Gastroesophageal sphincter (tissue), 4 donors: ENCODE measurements around the gene DFFB. TPM values are rescaled to one million over a fixed set of nuclear protein-coding genes. Genes with fewer than 3 reads are reported as not detected.

Source experiments
- ATAC-seq: fragments of 150-250 bp; one replicate; pipeline ENCODE4 v1.9.1; 2016; ENCODE audit warnings: mild to moderate bottlenecking, moderate library complexity
- H3K27ac ChIP-seq, 4 donors: fragments of 200-600 bp; sonication (generic) in 3 of 4; 1 replicate in 3 of 4; 2 replicates in 1 of 4; pipeline ENCODE4 v1.5.1; 2016 to 2019
- H3K27me3 ChIP-seq: fragments of 200-600 bp; sonication (generic); one replicate; pipeline ENCODE4 v1.5.1; 2019
- H3K36me3 ChIP-seq, 2 donors: fragments of 200-600 bp; sonication (generic); one replicate each; pipeline ENCODE4 v1.5.1; 2019; ENCODE audit warnings: control low read depth in 1 of 2
- H3K4me1 ChIP-seq, 3 donors: fragments of 200-600 bp; sonication (generic); 1 replicate in 2 of 3; 2 replicates in 1 of 3; pipeline ENCODE4 v1.5.1; 2016 to 2019; ENCODE audit warnings: control low read depth in 2 of 3
- H3K4me3 ChIP-seq, 2 donors: fragments of 200-600 bp; sonication (generic); one replicate each; pipeline ENCODE4 v1.5.1; 2019; ENCODE audit warnings: mild to moderate bottlenecking in 1 of 2, moderate library complexity in 1 of 2
- H3K9me3 ChIP-seq, 3 donors: fragments of 200-600 bp; sonication (generic); one replicate each; pipeline ENCODE4 v1.5.1; 2017 to 2019; ENCODE audit warnings: control low read depth in 2 of 3
- EP300 ChIP-seq: sonication (generic); formaldehyde crosslinking; IDR thresholded peaks from one replicate; pipeline ENCODE4 v1.6.1; 2017; ENCODE audit warnings: antibody characterized with exemption, mild to moderate bottlenecking
- POLR2A ChIP-seq, 2 donors: fragments of 450-650 bp; IDR thresholded peaks; one replicate each; pipeline ENCODE4 v1.6.1; 2017; ENCODE audit warnings: antibody characterized with exemption in 2 of 2, mild to moderate bottlenecking in 2 of 2, moderate library complexity in 1 of 2
- POLR2AphosphoS5 ChIP-seq: sonication (generic); formaldehyde crosslinking; IDR thresholded peaks from one replicate; pipeline ENCODE4 v1.6.1; 2017; ENCODE audit warnings: antibody characterized with exemption
- WGBS, 2 donors: methylation state at CpG; one replicate each; pipeline ENCODE4 v1.1.5; 2018; ENCODE audit warnings: low coverage in 1 of 2; 5-methylcytosine and 5-hydroxymethylcytosine counted together
- total RNA-seq, 4 donors: library from RNA; depleted of rRNA; stranded (reverse); fragments of >200 nt; gene quantifications; one replicate each; pipeline ENCODE4 v1.1.0, GENCODE V29; 2016
- TF ChIP-seq, protein P1 (sequence below), 4 experiments: fragments of 200-600 bp in 2 of 4; fragments of 450-650 bp in 2 of 4; sonication (generic) in 1 of 4; IDR thresholded peaks; one replicate each; pipeline ENCODE4 v1.5.1; 2017 to 2019; ENCODE audit warnings: antibody characterized with exemption in 4 of 4, mild to moderate bottlenecking in 2 of 4, moderate library complexity in 2 of 4

The DFFB gene
- total RNA-seq, 4 donors from 2014 or later = 1.9 to 14.6 (median 7.7) TPM

DNA sequence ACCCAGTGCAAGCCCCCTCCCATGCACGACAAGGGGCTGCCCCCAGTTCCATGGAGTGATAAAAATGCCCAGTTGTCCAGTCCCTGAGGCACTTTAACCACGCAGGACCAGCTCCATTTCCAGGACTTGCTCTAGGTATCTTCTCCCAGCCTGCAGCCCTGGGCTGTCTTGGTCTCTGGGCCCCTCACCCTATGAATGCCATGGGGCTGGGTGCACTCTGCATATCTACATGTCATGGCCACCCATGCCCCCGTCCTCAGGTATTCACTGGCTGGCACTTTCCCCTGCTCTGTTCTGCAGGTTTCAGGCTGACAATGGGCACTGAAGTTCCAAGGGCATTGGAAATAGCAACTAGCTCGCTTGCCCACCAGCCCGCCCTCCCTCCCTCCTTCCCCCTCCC lies 62.4 kb downstream of the DFFB start:
- WGBS, 2 donors = 71% methylated on average over 3 of the region's 5 CpGs; no CpG with 5 or more reads in 1 of the 2 donors
- Histone ChIP-seq H3K27ac (no peak overlapping the region), H3K27me3 (peaks cover 76% of the 10 kb centered on the region), H3K4me3 (no peak overlapping the region), H3K4me1 (no peaks in the 10 kb centered on the region), H3K9me3 (no peaks in the 10 kb centered on the region), H3K36me3 (no peaks in the 10 kb centered on the region)
- TF ChIP-seq POLR2A (IDR thresholded peaks at IDR 0.05) (no peak), EP300 (no peak), POLR2AphosphoS5 (no peak)
- TF ChIP-seq, protein P1, sequence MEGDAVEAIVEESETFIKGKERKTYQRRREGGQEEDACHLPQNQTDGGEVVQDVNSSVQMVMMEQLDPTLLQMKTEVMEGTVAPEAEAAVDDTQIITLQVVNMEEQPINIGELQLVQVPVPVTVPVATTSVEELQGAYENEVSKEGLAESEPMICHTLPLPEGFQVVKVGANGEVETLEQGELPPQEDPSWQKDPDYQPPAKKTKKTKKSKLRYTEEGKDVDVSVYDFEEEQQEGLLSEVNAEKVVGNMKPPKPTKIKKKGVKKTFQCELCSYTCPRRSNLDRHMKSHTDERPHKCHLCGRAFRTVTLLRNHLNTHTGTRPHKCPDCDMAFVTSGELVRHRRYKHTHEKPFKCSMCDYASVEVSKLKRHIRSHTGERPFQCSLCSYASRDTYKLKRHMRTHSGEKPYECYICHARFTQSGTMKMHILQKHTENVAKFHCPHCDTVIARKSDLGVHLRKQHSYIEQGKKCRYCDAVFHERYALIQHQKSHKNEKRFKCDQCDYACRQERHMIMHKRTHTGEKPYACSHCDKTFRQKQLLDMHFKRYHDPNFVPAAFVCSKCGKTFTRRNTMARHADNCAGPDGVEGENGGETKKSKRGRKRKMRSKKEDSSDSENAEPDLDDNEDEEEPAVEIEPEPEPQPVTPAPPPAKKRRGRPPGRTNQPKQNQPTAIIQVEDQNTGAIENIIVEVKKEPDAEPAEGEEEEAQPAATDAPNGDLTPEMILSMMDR (IDR thresholded peaks at IDR 0.05) = no peak
- no peak for ATAC-seq

DNA sequence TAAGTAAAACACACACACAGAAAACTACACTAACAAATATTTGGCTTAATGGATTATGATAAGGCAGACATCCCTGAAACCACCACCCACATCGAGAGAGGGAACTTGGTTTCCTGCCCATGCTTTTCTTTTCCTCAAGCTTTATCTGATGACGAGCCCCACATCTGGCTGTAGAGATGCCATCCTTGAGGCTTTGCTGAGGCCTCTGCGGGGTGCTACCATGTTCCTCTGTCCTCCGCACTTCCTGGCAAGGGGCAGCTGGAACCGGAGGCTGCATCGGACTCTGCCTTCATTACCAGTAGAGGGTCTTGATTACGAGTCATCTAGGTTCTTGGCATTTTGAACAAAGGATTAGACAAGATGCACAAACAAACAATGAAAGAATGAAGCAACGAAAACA lies 64.5 kb downstream of the DFFB start:
- ATAC-seq = no peak
- 48 to 84% methylated on average over 4 to 8 of the region's 8 CpGs for WGBS, 2 donors
- H3K27ac ChIP-seq = no peak overlapping the region
- no peaks in the 10 kb centered on the region for H3K36me3 ChIP-seq
- no peak for TF ChIP-seq POLR2AphosphoS5
- TF ChIP-seq EP300 = no peak
- TF ChIP-seq POLR2A (IDR thresholded peaks at IDR 0.05) = no peak
- TF ChIP-seq, protein P1 (IDR thresholded peaks at IDR 0.05) = no peak
- H3K9me3 ChIP-seq = no peaks in the 10 kb centered on the region
- H3K27me3 ChIP-seq = peaks cover 74% of the 10 kb centered on the region
- H3K4me3 ChIP-seq = no peak overlapping the region
- no peaks in the 10 kb centered on the region for H3K4me1 ChIP-seq

DNA sequence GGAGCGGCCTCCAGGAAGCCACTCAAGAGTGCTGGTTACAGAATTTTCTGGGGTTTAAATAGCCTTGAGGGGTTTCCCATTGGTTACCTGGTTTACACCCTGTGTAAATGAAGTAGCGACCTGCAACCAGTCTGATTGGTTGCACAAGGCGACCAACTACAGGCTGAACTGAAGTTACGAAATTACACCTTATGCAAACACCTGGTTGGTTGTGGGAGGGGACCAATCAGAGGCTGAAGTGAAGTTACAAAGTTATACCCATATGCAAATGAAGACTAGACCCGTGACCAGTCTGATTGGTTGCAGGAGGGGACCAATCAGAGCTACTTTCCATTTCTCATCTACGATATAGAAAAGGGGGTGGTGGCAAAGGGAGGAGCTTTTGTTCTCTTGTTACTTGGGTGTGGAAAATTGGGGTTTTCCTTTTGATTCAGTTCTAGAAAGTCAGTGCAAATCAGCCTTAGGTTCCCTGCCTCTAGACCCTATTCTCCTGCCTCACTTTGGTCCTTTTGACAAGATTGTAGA lies 65.0 kb downstream of the DFFB start:
- ATAC-seq = no peak
- Histone ChIP-seq H3K36me3 (no peaks in the 10 kb centered on the region), H3K27ac (no peak overlapping the region), H3K27me3 (peaks cover 72% of the 10 kb centered on the region), H3K4me1 (no peaks in the 10 kb centered on the region), H3K4me3 (no peak overlapping the region), H3K9me3 (no peaks in the 10 kb centered on the region)
- 80 to 82% methylated on average over 5 to 6 of the region's 6 CpGs for WGBS, 2 donors
- TF ChIP-seq, protein P1 (IDR thresholded peaks at IDR 0.05) = no peak
- TF ChIP-seq POLR2A (IDR thresholded peaks at IDR 0.05) = no peak
- no peak for TF ChIP-seq EP300
- TF ChIP-seq POLR2AphosphoS5 = no peak

DNA sequence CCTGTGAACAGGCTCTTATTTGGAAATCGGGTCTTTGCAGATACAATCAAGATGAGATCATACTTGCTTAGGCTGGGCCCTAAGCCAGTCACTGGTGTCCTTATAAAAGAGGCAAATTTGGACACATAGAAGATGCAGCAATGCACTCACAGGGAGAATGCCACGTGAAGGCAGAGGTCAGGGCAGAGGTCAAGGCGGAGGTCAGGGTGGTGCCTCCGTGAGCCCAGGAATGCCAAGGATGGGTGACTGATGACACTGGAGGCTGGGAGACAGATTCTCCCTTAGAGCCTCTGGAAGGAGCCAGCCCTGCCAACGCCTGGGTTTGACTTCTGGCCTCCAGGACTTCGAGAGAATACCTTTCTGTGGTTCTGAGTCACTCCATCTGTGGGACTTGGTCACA lies 65.6 kb downstream of the DFFB start:
- Histone ChIP-seq H3K4me3 (no peak overlapping the region), H3K4me1 (no peaks in the 10 kb centered on the region), H3K27ac (no peak overlapping the region), H3K36me3 (no peaks in the 10 kb centered on the region), H3K9me3 (no peaks in the 10 kb centered on the region), H3K27me3 (peaks cover 67% of the 10 kb centered on the region)
- TF ChIP-seq EP300 = no peak
- TF ChIP-seq POLR2A (IDR thresholded peaks at IDR 0.05) = no peak
- TF ChIP-seq POLR2AphosphoS5 = no peak
- ATAC-seq = no peak
- 67% methylated on average over 5 of the region's 6 CpGs; no CpG with 5 or more reads in 1 of the 2 donors for WGBS, 2 donors

DNA sequence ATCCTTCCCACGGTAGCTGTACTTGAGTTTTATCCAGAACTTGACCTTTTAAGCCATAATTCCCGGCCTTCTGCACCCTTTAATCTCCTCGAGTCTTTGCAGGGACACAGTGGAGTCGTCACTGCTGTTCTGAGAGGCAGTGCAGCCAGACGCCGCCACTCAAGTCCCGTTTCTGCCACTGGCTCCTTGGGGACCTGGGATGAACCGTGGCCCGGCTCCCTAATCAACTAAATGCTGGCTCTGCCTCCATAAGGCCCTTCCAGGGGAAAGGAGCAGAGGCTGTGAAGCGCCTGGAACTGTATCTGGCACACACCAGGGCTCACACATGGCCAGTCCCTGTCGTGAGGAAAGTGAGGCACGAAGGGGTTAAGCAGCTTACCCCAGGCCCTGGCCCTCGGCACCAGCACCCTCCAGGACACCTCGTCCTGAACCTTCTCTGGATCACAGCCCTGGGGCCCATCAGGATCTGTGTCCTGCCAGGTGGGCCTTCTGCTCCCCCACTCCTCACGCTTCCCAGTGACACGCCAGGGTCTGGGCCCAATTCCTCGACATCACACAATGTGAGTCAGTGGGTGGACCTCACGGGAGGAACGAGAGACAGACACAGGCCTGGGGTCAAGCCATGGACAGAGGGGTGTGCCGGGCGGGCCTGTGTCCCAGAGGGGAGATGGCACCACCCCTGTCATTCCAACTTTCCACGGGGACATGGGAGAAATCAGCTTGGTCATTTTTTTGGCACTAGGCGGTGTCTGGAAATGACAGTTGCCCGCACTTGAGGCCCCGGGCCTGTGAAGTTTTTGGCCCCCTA lies 66.3 kb downstream of the DFFB start:
- TF ChIP-seq, protein P1 (IDR thresholded peaks at IDR 0.05) = no peak
- TF ChIP-seq EP300 = no peak
- no peak for TF ChIP-seq POLR2AphosphoS5
- TF ChIP-seq POLR2A (IDR thresholded peaks at IDR 0.05) = no peak
- H3K36me3 ChIP-seq = no peaks in the 10 kb centered on the region
- H3K27ac ChIP-seq = no peak overlapping the region
- H3K4me1 ChIP-seq = no peaks in the 10 kb centered on the region
- WGBS, 2 donors = 60% methylated on average over 1 of the region's 25 CpGs; no CpG with 5 or more reads in 1 of the 2 donors
- H3K9me3 ChIP-seq = no peaks in the 10 kb centered on the region
- H3K4me3 ChIP-seq = no peak overlapping the region
- no peak for ATAC-seq
- H3K27me3 ChIP-seq = peaks cover 66% of the 10 kb centered on the region
